ENCODE measurements around the gene ARMCX6.

Gene ARMCX6

GRCh38 chrX:101642093-101642492, 24.3 kb upstream of the ARMCX6 start:
- Histone ChIP-seq H3K79me2 (ENCODE audit: insufficient read depth, low read length) (no peaks in the 10 kb centered on the region), H3K27ac (ENCODE audit: low read depth, low read length, poor library complexity, severe bottlenecking) (no peak overlapping the region), H3K27me3 (ENCODE audit: insufficient read depth, low read length) (no peaks in the 10 kb centered on the region), H4K20me1 (ENCODE audit: insufficient read depth, low read length) (no peaks in the 10 kb centered on the region), H3K9me2 (ENCODE audit: low read depth, low read length) (no peaks in the 10 kb centered on the region), H3K9ac (ENCODE audit: low read length) (no peak overlapping the region), H3K36me3 (ENCODE audit: insufficient read depth, low read length) (no peaks in the 10 kb centered on the region), H3F3A (ENCODE audit: insufficient read depth, low read length) (no peaks in the 10 kb centered on the region), H3K4me2 (ENCODE audit: low read length) (no peak overlapping the region), H3K4me3 (ENCODE audit: low read depth, low read length, poor library complexity, severe bottlenecking) (no peak overlapping the region), H2AFZ (ENCODE audit: low read length) (no peak overlapping the region), H3K9me3 (ENCODE audit: low read length) (no peaks in the 10 kb centered on the region), H3K4me1 (ENCODE audit: insufficient read depth, low read length, severe bottlenecking) (no peaks in the 10 kb centered on the region)
- TF ChIP-seq EZH2 (IDR thresholded peaks at IDR 0.05; ENCODE audit: borderline replicate concordance, low read length) (no peak), CTCF (IDR thresholded peaks at IDR 0.05; ENCODE audit: low read length) (no peak)

- no peaks in the 10 kb centered on the region for H4K20me1 ChIP-seq (ENCODE audit: insufficient read depth, low read length)
- no peak overlapping the region for H3K4me2 ChIP-seq (ENCODE audit: low read length)
- H3K79me2 ChIP-seq (ENCODE audit: insufficient read depth, low read length): no peaks in the 10 kb centered on the region
- H3K9me3 ChIP-seq (ENCODE audit: low read length): no peaks in the 10 kb centered on the region
- H2AFZ ChIP-seq (ENCODE audit: low read length): no peak overlapping the region
- no peak for TF ChIP-seq EZH2 (IDR thresholded peaks at IDR 0.05; ENCODE audit: borderline replicate concordance, low read length)
- no peak for TF ChIP-seq CTCF (IDR thresholded peaks at IDR 0.05; ENCODE audit: low read length)
- H3K9me2 ChIP-seq (ENCODE audit: low read depth, low read length): no peaks in the 10 kb centered on the region
- H3K4me3 ChIP-seq (ENCODE audit: low read depth, low read length, poor library complexity, severe bottlenecking): no peak overlapping the region
- no peaks in the 10 kb centered on the region for H3K36me3 ChIP-seq (ENCODE audit: insufficient read depth, low read length)
- no peaks in the 10 kb centered on the region for H3K4me1 ChIP-seq (ENCODE audit: insufficient read depth, low read length, severe bottlenecking)
- no peaks in the 10 kb centered on the region for H3K27me3 ChIP-seq (ENCODE audit: insufficient read depth, low read length)
- no peak overlapping the region for H3K9ac ChIP-seq (ENCODE audit: low read length)
- H3F3A ChIP-seq (ENCODE audit: insufficient read depth, low read length): no peaks in the 10 kb centered on the region
- H3K27ac ChIP-seq (ENCODE audit: low read depth, low read length, poor library complexity, severe bottlenecking): no peak overlapping the region
These were observed 21.8 kb upstream of the ARMCX6 start for GRCh38 chrX:101639583-101639982.

- H3K4me3 ChIP-seq (ENCODE audit: low read depth, low read length, poor library complexity, severe bottlenecking): no peak overlapping the region
- H3K36me3 ChIP-seq (ENCODE audit: insufficient read depth, low read length): peaks cover 6% of the 10 kb centered on the region
- no peaks in the 10 kb centered on the region for H3K9me3 ChIP-seq (ENCODE audit: low read length)
- H4K20me1 ChIP-seq (ENCODE audit: insufficient read depth, low read length): no peaks in the 10 kb centered on the region
- H3K9me2 ChIP-seq (ENCODE audit: low read depth, low read length): no peaks in the 10 kb centered on the region
- H3K27ac ChIP-seq (ENCODE audit: low read depth, low read length, poor library complexity, severe bottlenecking): no peak overlapping the region
- H3K4me1 ChIP-seq (ENCODE audit: insufficient read depth, low read length, severe bottlenecking): peaks cover 22% of the 10 kb centered on the region
- H3K9ac ChIP-seq (ENCODE audit: low read length): no peak overlapping the region
- TF ChIP-seq EZH2 (IDR thresholded peaks at IDR 0.05; ENCODE audit: borderline replicate concordance, low read length): no peak
- no peak for TF ChIP-seq CTCF (IDR thresholded peaks at IDR 0.05; ENCODE audit: low read length)
- no peaks in the 10 kb centered on the region for H3K79me2 ChIP-seq (ENCODE audit: insufficient read depth, low read length)
- H3F3A ChIP-seq (ENCODE audit: insufficient read depth, low read length): no peaks in the 10 kb centered on the region
- H3K4me2 ChIP-seq (ENCODE audit: low read length): no peak overlapping the region
- H2AFZ ChIP-seq (ENCODE audit: low read length): no peak overlapping the region
- no peaks in the 10 kb centered on the region for H3K27me3 ChIP-seq (ENCODE audit: insufficient read depth, low read length)
These were observed 1.6 kb upstream of the ARMCX6 start for GRCh38 chrX:101619364-101619763.
